Endodermal cell (in vitro differentiated cells): ENCODE results near the gene NUAK2. TPM values are rescaled to one million over a fixed set of nuclear protein-coding genes. Genes with fewer than 3 reads are reported as not detected.
A peak's percentile ranks its signal among the peaks of the same experiment; 100 is the strongest.

Source experiments
- DNase-seq: peaks from one replicate; pipeline ENCODE4 v3.0.0-alpha.2; 2017
- H3K27ac ChIP-seq: 2 replicates; pipeline ENCODE4 v1.5.1; 2013; ENCODE audit warnings: mild to moderate bottlenecking, low read depth, low read length, moderate library complexity
- H3K27me3 ChIP-seq: 2 replicates; pipeline ENCODE4 v1.6.1; 2013; ENCODE audit warnings: mild to moderate bottlenecking, low read length, moderate library complexity; ENCODE audit not compliant: insufficient read depth, control insufficient read depth, poor library complexity, severe bottlenecking
- H3K36me3 ChIP-seq: 2 replicates; pipeline ENCODE4 v1.7.0; 2013; ENCODE audit warnings: mild to moderate bottlenecking, low read length, moderate library complexity; ENCODE audit not compliant: control insufficient read depth, insufficient read depth
- H3K4me1 ChIP-seq: one replicate; pipeline ENCODE4 v1.7.0; 2013; ENCODE audit warnings: low read length; ENCODE audit not compliant: control insufficient read depth, insufficient read depth
- H3K4me3 ChIP-seq: 2 replicates; pipeline ENCODE4 v1.5.1; 2013; ENCODE audit warnings: mild to moderate bottlenecking, low read length, moderate library complexity
- H3K9ac ChIP-seq: 2 replicates; pipeline ENCODE4 v1.6.1; 2013; ENCODE audit warnings: mild to moderate bottlenecking, low read length, moderate library complexity; ENCODE audit not compliant: poor library complexity, severe bottlenecking; ENCODE audit errors: extremely low read depth
- H3K9me3 ChIP-seq: 2 replicates; pipeline ENCODE4 v1.6.1; 2013; ENCODE audit warnings: mild to moderate bottlenecking, low read length, moderate library complexity; ENCODE audit not compliant: control insufficient read depth
- H3K27ac Mint-ChIP-seq: 2 replicates; pipeline ENCODE4 v1.8.0; 2020; ENCODE audit warnings: mixed read lengths
- H3K27me3 Mint-ChIP-seq: 2 replicates; pipeline ENCODE4 v1.8.0; 2021; ENCODE audit warnings: mild to moderate bottlenecking, mixed read lengths; ENCODE audit not compliant: insufficient read depth
- H3K36me3 Mint-ChIP-seq: 2 replicates; pipeline ENCODE4 v1.8.0; 2020; ENCODE audit warnings: low read depth, mixed read lengths
- H3K4me1 Mint-ChIP-seq: 2 replicates; pipeline ENCODE4 v1.8.0; 2020; ENCODE audit warnings: mixed read lengths
- H3K4me3 Mint-ChIP-seq: 2 replicates; pipeline ENCODE4 v1.8.0; 2020; ENCODE audit warnings: mild to moderate bottlenecking, moderate library complexity, mixed read lengths
- H3K9me3 Mint-ChIP-seq: 2 replicates; pipeline ENCODE4 v1.8.0; 2020; ENCODE audit warnings: mild to moderate bottlenecking, mixed read lengths
- CTCF ChIP-seq: fragments of 200-600 bp; sonication (generic); conservative IDR thresholded peaks from 2 replicates; pipeline ENCODE4 v1.5.0; 2021; ENCODE audit warnings: antibody characterized with exemption, mild to moderate bottlenecking
- WGBS, 2 experiments: methylation state at CpG; one replicate each; pipeline versions ENCODE4 v1.1.5 to v1.1.7; 2013; ENCODE audit warnings: missing lambda C conversion rate in 2 of 2, mixed read lengths in 1 of 2; ENCODE audit not compliant: insufficient coverage in 1 of 2, insufficient read length in 1 of 2; 5-methylcytosine and 5-hydroxymethylcytosine counted together
- total RNA-seq, 2 donors: library from RNA; stranded (reverse); fragmentation: NEBNext Ultra II Directional in 1 of 2; extraction: Animal tissue kit (Norgen Biotek cat#: 25700) in 1 of 2; gene quantifications; 2 replicates in 1 of 2; 3 replicates in 1 of 2; pipeline ENCODE4 v1.2.1, GENCODE V29; 2021

Gene NUAK2
- total RNA-seq, 2 donors from 2014 or later, result 13.4 to 19.1 TPM

GRCh38 chr1:205318231-205318991 lies 3.1 kb downstream of the NUAK2 start:
- Mint-ChIP-seq H3K36me3 (peaks cover 3% of the 10 kb centered on the region), H3K4me3 (peak overlapping the region; percentile 95), H3K27me3 (peaks cover 3% of the 10 kb centered on the region), H3K9me3 (no peaks in the 10 kb centered on the region), H3K4me1 (peaks cover 71% of the 10 kb centered on the region), H3K27ac (peak overlapping the region; percentile 83)
- peaks cover 13% of the 10 kb centered on the region for H3K36me3 ChIP-seq
- H3K4me3 ChIP-seq, result peak overlapping the region; percentile 97
- H3K27me3 ChIP-seq, result no peaks in the 10 kb centered on the region
- DNase-seq, result peak; percentile 80
- no peak for TF ChIP-seq CTCF
- no peaks in the 10 kb centered on the region for H3K9me3 ChIP-seq
- peak overlapping the region; percentile 35 for H3K9ac ChIP-seq
- H3K27ac ChIP-seq, result no peak overlapping the region
- WGBS, 2 experiments, result 76 to 80% methylated on average over 3 to 5 of the region's 6 CpGs
- H3K4me1 ChIP-seq, result peaks cover 29% of the 10 kb centered on the region

GRCh38 chr1:205317311-205317917 lies 4.1 kb downstream of the NUAK2 start:
- no peak for TF ChIP-seq CTCF
- no peak for DNase-seq
- WGBS, 2 experiments, result 74 to 80% methylated on average over 4 to 7 of the region's 7 CpGs
- no peaks in the 10 kb centered on the region for H3K9me3 Mint-ChIP-seq
- H3K4me3 Mint-ChIP-seq, result peak overlapping the region; percentile 95
- Histone ChIP-seq H3K36me3 (peaks cover 18% of the 10 kb centered on the region), H3K9me3 (no peaks in the 10 kb centered on the region), H3K9ac (no peak overlapping the region), H3K27me3 (no peaks in the 10 kb centered on the region), H3K4me3 (peak overlapping the region; percentile 97), H3K4me1 (peaks cover 32% of the 10 kb centered on the region), H3K27ac (peak overlapping the region; percentile 45)
- H3K27ac Mint-ChIP-seq, result peak overlapping the region; percentile 10
- H3K4me1 Mint-ChIP-seq, result peaks cover 81% of the 10 kb centered on the region
- peaks cover 3% of the 10 kb centered on the region for H3K27me3 Mint-ChIP-seq
- peaks cover 3% of the 10 kb centered on the region for H3K36me3 Mint-ChIP-seq

GRCh38 chr1:205316161-205316566 lies 5.4 kb downstream of the NUAK2 start:
- Histone ChIP-seq H3K4me1 (peaks cover 32% of the 10 kb centered on the region), H3K27ac (peak overlapping the region; percentile 45), H3K27me3 (no peaks in the 10 kb centered on the region), H3K9me3 (no peaks in the 10 kb centered on the region), H3K4me3 (peak overlapping the region; percentile 97), H3K9ac (no peak overlapping the region), H3K36me3 (peaks cover 31% of the 10 kb centered on the region)
- Mint-ChIP-seq H3K9me3 (no peaks in the 10 kb centered on the region), H3K27ac (peak overlapping the region; percentile 16), H3K4me3 (no peak overlapping the region), H3K4me1 (peaks cover 81% of the 10 kb centered on the region), H3K36me3 (peaks cover 12% of the 10 kb centered on the region), H3K27me3 (peaks cover 3% of the 10 kb centered on the region)
- TF ChIP-seq CTCF, result no peak
- 80 to 86% methylated on average over 2 of the region's 2 CpGs for whole genome bisulfite sequencing, 2 experiments
- no peak for DNase-seq
